Nucleus accumbens (tissue), 56 donors: ENCODE results near the gene XYLT1.

ENCODE experiments used
- DNase-seq, 56 donors: peaks; one replicate each; lab custom pipeline; 2025; lab: John Stamatoyannopoulos, UW

Gene XYLT1

GRCh38 chr16:17271687-17272086, 199.1 kb downstream of the XYLT1 start:
- peak in 42 of 56 donors; percentile 2 to 78 (median 26) for DNase-seq

DNA sequence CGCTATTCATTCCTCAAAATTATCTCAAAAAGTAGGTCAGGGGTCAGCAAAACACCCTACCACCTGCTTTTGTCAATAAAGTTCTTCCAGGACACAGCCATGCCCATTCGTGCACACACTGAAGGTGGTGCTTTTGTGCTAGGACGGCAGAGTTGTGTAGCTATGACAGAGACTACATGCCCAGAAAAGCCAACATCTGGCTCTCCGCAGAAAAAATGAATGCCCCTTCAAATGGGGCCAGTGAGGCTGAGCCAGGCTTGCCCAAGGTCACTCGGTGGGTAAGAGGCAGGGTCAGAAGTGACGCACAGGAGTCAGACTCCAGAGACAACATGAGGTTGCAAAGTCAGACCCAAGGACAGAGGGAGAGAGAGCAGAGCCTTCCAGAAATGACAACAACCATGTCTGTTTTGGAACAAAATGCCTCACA, 200.1 kb downstream of the XYLT1 start:
- DNase-seq: peak in 1 of 56 donors; percentile 11

DNA sequence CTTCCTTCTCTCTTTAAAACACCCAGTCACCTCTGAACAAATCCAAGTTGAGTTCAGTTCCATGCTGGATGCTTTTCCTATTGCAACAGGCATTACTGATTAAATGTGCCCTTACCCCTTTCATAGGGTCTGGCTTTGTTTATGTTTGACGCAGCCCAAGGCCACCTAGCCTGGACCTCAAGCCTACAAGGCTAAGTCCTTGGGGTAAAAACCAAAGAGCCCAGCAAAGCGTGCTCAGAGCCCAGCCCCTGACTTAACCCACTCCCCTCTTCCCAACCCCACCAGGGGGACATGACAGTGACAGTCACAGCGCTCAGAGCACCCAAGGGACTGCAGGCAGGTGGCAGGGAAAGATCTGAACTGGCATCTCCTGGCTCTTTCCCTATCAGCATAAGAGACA, 200.6 kb downstream of the XYLT1 start:
- DNase-seq: no peak

DNA sequence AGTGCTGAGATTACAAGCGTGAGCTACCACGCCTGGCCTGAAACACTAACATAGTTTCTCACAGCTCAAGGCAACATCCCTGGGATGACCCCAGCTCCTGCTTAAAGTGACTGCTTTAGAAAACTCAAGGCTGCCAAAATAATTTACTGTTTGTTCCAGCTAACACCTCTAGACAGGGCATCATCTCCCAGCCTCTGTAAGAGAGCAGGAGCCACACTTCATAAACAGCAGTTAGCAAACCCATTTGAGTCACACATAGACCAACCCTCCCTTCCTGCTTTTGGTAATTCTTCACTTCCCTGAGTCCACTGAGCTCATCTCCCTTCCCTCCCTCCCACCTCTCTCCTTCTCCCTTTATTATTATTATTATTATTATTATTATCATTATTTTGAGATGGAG, 201.3 kb downstream of the XYLT1 start:
- no peak for DNase-seq

DNA sequence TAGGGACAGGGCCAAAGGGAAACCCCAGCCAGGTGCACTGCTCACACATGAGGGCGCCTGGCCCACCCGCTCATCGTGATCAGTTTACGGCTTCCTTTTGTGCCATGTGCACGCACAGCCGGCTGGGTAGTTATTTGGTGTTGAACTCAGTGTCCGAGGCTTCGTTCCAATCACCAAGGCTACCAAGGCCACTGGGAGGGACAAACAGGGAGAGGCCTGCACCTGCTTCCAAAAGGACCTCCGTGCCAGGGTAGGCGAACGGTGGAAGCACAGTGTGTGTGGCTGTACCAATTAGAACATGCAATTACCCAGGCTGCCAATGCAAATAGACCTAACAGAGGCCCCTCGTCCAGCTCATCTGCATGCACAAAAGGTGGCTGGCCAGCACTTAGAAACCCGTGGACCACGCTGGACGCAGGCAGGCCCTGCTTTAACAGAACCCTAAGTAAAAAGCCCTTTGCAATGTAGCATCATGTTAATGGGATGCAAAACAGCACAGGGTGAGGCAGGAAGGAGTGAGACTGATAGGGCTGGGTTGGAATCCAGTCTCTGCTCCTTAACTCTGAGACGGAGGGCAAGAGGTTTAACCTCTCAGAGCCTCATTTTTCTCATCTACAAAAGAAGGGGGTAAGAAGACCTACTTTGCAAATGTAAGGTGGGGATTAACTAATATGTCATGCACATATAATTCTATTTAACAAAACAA, 204.0 kb downstream of the XYLT1 start:
- DNase-seq: peak in 49 of 56 donors; percentile 5 to 84 (median 40)

- no peak for DNase-seq
Measured at GRCh38 chr16:17265154-17265553, 205.6 kb downstream of the XYLT1 start.

DNA sequence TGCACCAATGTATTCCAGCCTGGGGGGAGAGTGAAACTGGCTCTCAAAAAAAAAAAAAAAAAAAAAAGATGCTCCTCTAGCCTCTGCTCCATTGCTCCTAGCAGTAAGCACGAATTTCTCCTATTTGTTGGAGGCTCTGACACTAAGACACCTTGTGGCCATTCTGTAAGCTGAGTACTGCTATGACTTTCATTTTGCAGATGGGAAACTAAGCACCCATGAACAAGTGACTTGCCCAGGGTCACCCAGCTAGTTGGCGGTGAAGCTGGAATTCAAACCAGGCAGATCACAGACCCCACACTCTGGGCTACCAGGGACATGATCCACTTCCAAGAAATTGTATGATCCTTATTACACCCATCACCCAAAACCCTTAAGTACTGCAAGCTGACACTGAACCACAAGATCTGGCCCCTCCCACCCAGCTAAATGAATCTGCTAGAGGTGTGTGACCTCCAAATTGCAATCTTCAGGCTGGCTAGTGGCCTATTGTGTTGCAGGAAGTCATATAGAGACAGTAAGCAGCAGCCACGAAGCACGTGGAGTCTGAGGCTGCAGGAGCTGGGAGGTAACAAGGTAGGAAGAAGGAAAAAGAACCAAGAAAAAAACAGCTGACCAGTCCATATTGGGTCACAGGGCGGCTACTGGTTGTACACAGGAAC, 209.4 kb downstream of the XYLT1 start:
- DNase-seq: no peak

DNA sequence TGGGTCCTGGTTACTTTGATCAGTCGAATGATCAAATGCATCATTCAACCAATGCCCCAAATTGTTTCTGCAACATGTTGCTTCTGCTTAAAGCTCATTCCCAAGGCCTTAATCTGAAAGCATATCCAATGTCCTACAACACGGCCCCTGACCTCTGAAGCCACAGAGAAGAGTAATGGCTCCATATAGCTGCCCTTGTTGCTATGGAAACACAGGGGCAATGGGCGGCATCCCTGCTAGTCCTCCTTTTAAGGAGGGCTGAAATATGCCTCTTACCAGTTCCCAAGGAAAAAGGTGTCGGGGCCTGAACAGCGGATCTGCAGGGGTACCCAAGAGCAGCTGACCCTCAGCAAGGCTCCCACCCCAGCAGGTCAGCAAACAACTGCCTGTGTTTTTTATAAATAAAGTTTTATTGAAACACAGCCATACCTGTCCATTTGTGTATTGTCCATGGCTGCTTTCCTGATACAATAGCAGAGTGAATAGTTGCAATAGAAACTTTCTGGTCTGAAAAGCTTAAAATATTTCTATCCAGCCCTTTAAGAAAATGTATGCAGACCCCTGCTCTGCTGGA, 210.4 kb downstream of the XYLT1 start:
- no peak for DNase-seq

DNA sequence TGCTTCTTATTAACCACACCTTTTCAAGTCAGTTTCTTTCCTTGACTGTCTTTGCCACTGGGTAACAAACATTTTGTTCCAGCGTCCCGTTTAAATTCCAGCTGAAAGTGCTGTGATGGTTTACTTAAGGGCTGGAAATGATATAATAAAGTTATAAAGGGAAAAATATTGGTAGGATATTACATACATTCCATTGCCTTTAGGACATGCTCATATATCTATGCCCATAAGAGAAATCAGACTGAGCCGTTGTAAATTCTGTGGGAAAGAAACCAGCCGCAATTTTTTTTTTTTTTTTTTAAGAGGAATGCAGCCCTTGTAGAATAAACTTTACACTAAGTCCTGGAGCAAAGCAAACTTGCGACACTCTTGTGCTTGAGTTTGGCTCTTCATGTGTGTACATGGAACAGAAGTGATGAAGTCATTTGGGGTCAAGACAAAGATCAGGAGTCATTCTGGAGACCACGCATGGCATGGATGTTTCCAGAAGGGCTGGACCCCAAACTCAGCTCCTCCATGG, 210.9 kb downstream of the XYLT1 start:
- no peak for DNase-seq

GRCh38 chr16:17258848-17259713, 211.7 kb downstream of the XYLT1 start:
- DNase-seq: peak in 2 of 56 donors; percentile 7 to 8

GRCh38 chr16:17258077-17258599, 212.6 kb downstream of the XYLT1 start:
- no peak for DNase-seq

- no peak for DNase-seq
Measured at GRCh38 chr16:17257426-17258023, 213.2 kb downstream of the XYLT1 start.

DNA sequence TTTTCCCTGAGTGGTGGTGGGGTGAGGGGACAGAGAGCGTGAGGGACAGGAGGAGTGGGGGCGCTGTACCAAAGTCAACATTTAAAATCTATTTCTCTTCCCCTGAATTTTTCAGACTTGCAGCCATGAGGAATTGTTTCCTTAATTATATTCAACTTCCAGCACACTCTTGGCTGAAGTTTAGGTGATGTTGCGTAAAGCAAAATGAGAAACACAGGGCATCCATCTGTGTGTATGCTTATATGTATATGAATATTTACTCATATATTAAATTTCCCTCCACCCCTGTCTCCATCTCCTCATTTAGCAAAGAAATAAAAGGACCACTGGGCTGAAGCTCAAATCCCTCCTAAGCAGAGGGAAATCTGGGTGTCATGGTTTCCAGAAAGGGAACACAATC, 218.1 kb downstream of the XYLT1 start:
- no peak for DNase-seq

- no peak for DNase-seq
Measured at GRCh38 chr16:17252064-17252463, 218.7 kb downstream of the XYLT1 start.

- no peak for DNase-seq
Measured at GRCh38 chr16:17251496-17251895, 219.3 kb downstream of the XYLT1 start.

GRCh38 chr16:17246974-17247732, 223.6 kb downstream of the XYLT1 start:
- no peak for DNase-seq

DNA sequence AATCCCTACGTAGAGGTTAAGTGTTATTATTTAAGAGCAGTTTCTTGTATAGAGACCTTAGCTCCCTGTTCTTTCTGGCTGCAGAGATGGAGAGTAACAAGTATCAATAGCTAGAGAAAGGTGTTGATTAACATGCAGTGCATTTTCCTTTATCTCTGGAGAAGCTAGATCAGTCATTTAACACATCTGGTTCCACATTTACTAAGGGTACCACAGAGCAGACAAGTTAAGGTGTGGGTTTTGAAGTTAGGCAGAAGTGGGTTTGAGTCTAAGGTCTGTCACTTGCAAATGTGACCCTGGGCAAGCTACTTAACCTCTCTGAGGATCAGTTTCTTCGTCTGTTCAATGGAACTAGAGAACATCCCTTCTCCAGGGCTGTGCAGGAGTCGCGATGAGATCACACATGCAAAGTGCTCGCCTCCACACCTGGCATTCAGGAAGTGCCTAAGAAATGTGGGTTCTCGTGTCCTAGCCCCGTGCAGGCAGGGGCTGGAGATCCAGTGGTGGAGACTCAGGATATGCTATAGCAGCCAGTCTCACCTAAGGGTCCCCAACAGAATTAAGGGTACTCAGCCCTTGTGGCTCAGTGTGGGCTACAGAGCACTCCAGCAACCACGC, 224.4 kb downstream of the XYLT1 start:
- no peak for DNase-seq

GRCh38 chr16:17245776-17246175, 225.0 kb downstream of the XYLT1 start:
- DNase-seq: peak in 9 of 56 donors; percentile 2 to 29 (median 16)
